Lower leg skin (tissue), 4 donors: ENCODE results near the gene NUP214. TPM values are rescaled to one million over a fixed set of nuclear protein-coding genes. Genes with fewer than 3 reads are reported as not detected.

ENCODE experiments used
- DNase-seq, 2 donors: peaks; one replicate each; pipeline ENCODE4 v3.0.0-alpha.2; 2019; ENCODE audit warnings: low spot score in 2 of 2
- H3K4me3 ChIP-seq: fragments of 200-600 bp; sonication (generic); 2 replicates; pipeline ENCODE4 v1.5.1; 2017; ENCODE audit warnings: mild to moderate bottlenecking, low read depth; ENCODE audit not compliant: poor library complexity, severe bottlenecking
- CTCF ChIP-seq, 3 donors: fragments of 450-650 bp; IDR thresholded peaks; one replicate each; pipeline ENCODE4 v1.5.1; 2016; ENCODE audit warnings: antibody characterized with exemption in 3 of 3, mild to moderate bottlenecking in 3 of 3, moderate library complexity in 2 of 3
- POLR2A ChIP-seq, 2 donors: fragments of 450-650 bp; IDR thresholded peaks; one replicate each; pipeline ENCODE4 v1.6.1; 2016 to 2017; ENCODE audit warnings: antibody characterized with exemption in 2 of 2, mild to moderate bottlenecking in 1 of 2, moderate library complexity in 1 of 2
- WGBS, 2 donors: methylation state at CpG; one replicate each; pipeline ENCODE4 v1.1.5; 2018; 5-methylcytosine and 5-hydroxymethylcytosine counted together
- intact Hi-C: fragments of 100-400 bp; cut with DNase I; formaldehyde crosslinking; loops from one replicate; pipeline ENCODE4 v1.15.0; 2023; ENCODE audit warnings: low total_unique reads
- total RNA-seq, 4 donors: library from RNA; depleted of rRNA; stranded (reverse); fragments of >200 nt; gene quantifications; one replicate each; pipeline ENCODE4 v1.1.0, GENCODE V29; 2016

The NUP214 gene
- total RNA-seq, 4 donors from 2014 or later: 33.8 to 64.4 (median 39.8) TPM

- H3K4me3 ChIP-seq: no peak overlapping the region
- WGBS, 2 donors: 57 to 68% methylated on average over 10 to 11 of the region's 11 CpGs
- DNase-seq: no peak
- TF ChIP-seq CTCF (IDR thresholded peaks at IDR 0.05): no peak
- no peak for TF ChIP-seq POLR2A (IDR thresholded peaks at IDR 0.05)
- intact Hi-C loops: no loop called here
Measured at GRCh38 chr9:131082774-131083512, 42.4 kb upstream of the NUP214 start.

- no peak for DNase-seq
- H3K4me3 ChIP-seq: no peak overlapping the region
- WGBS, 2 donors: 82% methylated on average over 8 of the region's 8 CpGs
- TF ChIP-seq POLR2A (IDR thresholded peaks at IDR 0.05): no peak
- intact Hi-C loops: no loop called here
Measured at GRCh38 chr9:131084661-131085369, 40.6 kb upstream of the NUP214 start.

- intact Hi-C loops: no loop called here
- no peak for DNase-seq
- WGBS, 2 donors: 81% methylated on average over 22 to 23 of the region's 23 CpGs
- TF ChIP-seq POLR2A (IDR thresholded peaks at IDR 0.05) (no peak), CTCF (IDR thresholded peaks at IDR 0.05) (no peak)
- H3K4me3 ChIP-seq: no peak overlapping the region
Measured at GRCh38 chr9:131085370-131086122, 39.8 kb upstream of the NUP214 start.

- intact Hi-C loops: no loop called here
- 69 to 87% methylated on average over 18 to 19 of the region's 19 CpGs for WGBS, 2 donors
- DNase-seq: no peak
- no peak overlapping the region for H3K4me3 ChIP-seq
- TF ChIP-seq POLR2A (IDR thresholded peaks at IDR 0.05) (no peak), CTCF (IDR thresholded peaks at IDR 0.05) (no peak)
Measured at GRCh38 chr9:131087354-131087893, 38.0 kb upstream of the NUP214 start.

- 92 to 95% methylated on average over 11 to 12 of the region's 13 CpGs for WGBS, 2 donors
- TF ChIP-seq POLR2A (IDR thresholded peaks at IDR 0.05) (no peak), CTCF (IDR thresholded peaks at IDR 0.05) (no peak)
- intact Hi-C loops: no loop called here
- no peak for DNase-seq
- H3K4me3 ChIP-seq: no peak overlapping the region
Measured at GRCh38 chr9:131090025-131090787, 35.2 kb upstream of the NUP214 start.
